K562 (cell line): Measurements from ENCODE around the gene ZC3HAV1L. TPM values are rescaled to one million over a fixed set of nuclear protein-coding genes. Genes with fewer than 3 reads are reported as not detected.

Experiments
- ATAC-seq: fragments of 200-7000 bp; cut with Tn5 transposase; 3 replicates; pipeline ENCODE4 v1.9.1; 2020; ENCODE audit warnings: moderate library complexity
- BruUV-seq: library from RNA; stranded (reverse); fragments of 400-500 nt; replicated peaks from 2 replicates; lab custom pipeline; 2021; lab: Mats Ljungman, UMichigan
- CTCF ChIA-PET: fragments of 300-600 bp; formaldehyde crosslinking; extraction: SDS; loops from one replicate; lab custom pipeline; 2021; ENCODE audit warnings: low intra/inter-chr PET ratio; lab: Yijun Ruan, JAX
- POLR2A ChIA-PET: fragments of 300-600, 350-650 bp; sonication (Branson Sonifier 250); formaldehyde crosslinking; extraction: SDS; loops from one replicate; lab custom pipeline; 2021; ENCODE audit warnings: antibody characterized with exemption, inconsistent platforms; lab: Yijun Ruan, JAX
- DNase-seq, 4 experiments: peaks; one replicate each; pipeline versions ENCODE4 v3.0.0 to v3.0.0-alpha.2; 2011 to 2018; ENCODE audit warnings: low spot score in 3 of 4, mixed read lengths in 3 of 4; ENCODE audit errors: extremely low read depth in 1 of 4
- FAIRE-seq: peaks from 2 replicates; lab custom pipeline; 2011; peaks lifted over from hg19 to GRCh38; lab: Jason Lieb, UNC
- H2AFZ ChIP-seq: 2 replicates; pipeline ENCODE4 v1.6.0; 2011; ENCODE audit warnings: low read depth, low read length, control low read depth, inconsistent platforms
- H3K27ac ChIP-seq: fragments of 200-600 bp; 3 replicates; pipeline ENCODE4 v1.8.0; 2011; ENCODE audit warnings: low read depth, mild to moderate bottlenecking, control low read depth, inconsistent platforms, low read length, moderate library complexity, mixed read lengths; ENCODE audit errors: extremely low read depth
- H3K27me3 ChIP-seq, 2 experiments: fragments of 300-600 bp in 1 of 2; 2 replicates in 1 of 2; 3 replicates in 1 of 2; pipeline versions ENCODE4 v1.6.0 to v1.8.0; 2011; ENCODE audit warnings: inconsistent platforms in 2 of 2, low read length in 2 of 2, mild to moderate bottlenecking in 1 of 2, mixed read lengths in 1 of 2, moderate library complexity in 1 of 2; ENCODE audit not compliant: control insufficient read depth in 2 of 2, insufficient read depth in 2 of 2
- H3K36me3 ChIP-seq: fragments of 300-600 bp; 3 replicates; pipeline ENCODE4 v1.8.0; 2011; ENCODE audit warnings: mild to moderate bottlenecking, low read length, inconsistent platforms; ENCODE audit not compliant: control insufficient read depth, insufficient read depth
- H3K4me1 ChIP-seq, 2 experiments: fragments of 200-600 bp in 1 of 2; replicated peaks in 1 of 2; 2 replicates in 1 of 2; 3 replicates in 1 of 2; pipeline versions ENCODE4 v1.5.1 to v1.8.0; 2011; ENCODE audit warnings: inconsistent platforms in 2 of 2, low read length in 2 of 2, mild to moderate bottlenecking in 1 of 2, mixed read lengths in 1 of 2, moderate library complexity in 1 of 2; ENCODE audit not compliant: control insufficient read depth in 2 of 2, insufficient read depth in 2 of 2
- H3K4me2 ChIP-seq: 2 replicates; pipeline ENCODE4 v1.6.1; 2011; ENCODE audit warnings: low read length, control low read depth, inconsistent platforms, mixed read lengths; ENCODE audit not compliant: insufficient read depth
- H3K4me3 ChIP-seq: fragments of 200-600 bp; sonication (generic), shearing (Covaris generic); 2 replicates; pipeline ENCODE4 v1.5.1; 2016; ENCODE audit warnings: control low read depth, inconsistent platforms
- H3K79me2 ChIP-seq: fragments of 200-600 bp; 3 replicates; pipeline ENCODE4 v1.8.0; 2011; ENCODE audit warnings: low read length, inconsistent platforms; ENCODE audit not compliant: control insufficient read depth, insufficient read depth
- H3K9ac ChIP-seq, 2 experiments: 2 replicates each; pipeline versions ENCODE4 v1.6.0 to v1.6.1; 2011; ENCODE audit warnings: low read depth in 2 of 2, low read length in 2 of 2, control low read depth in 1 of 2, inconsistent platforms in 1 of 2, mild to moderate bottlenecking in 1 of 2, mixed read lengths in 1 of 2; ENCODE audit not compliant: insufficient read depth in 1 of 2
- H3K9me1 ChIP-seq: one replicate; pipeline ENCODE4 v1.6.0; 2011; ENCODE audit warnings: inconsistent platforms, mild to moderate bottlenecking, low read length, moderate library complexity; ENCODE audit not compliant: control insufficient read depth, insufficient read depth
- H3K9me3 ChIP-seq: replicated peaks from 2 replicates; pipeline ENCODE4 v1.5.1; 2011; ENCODE audit warnings: low read depth, low read length, inconsistent platforms; ENCODE audit not compliant: control insufficient read depth, insufficient read depth
- H4K20me1 ChIP-seq: replicated peaks from 2 replicates; pipeline ENCODE4 v1.6.1; 2011; ENCODE audit warnings: low read length, inconsistent platforms, mixed read lengths; ENCODE audit not compliant: control insufficient read depth, insufficient read depth
- BACH1 ChIP-seq: fragments of 200-800 bp; sonication (Bioruptor generic); IDR thresholded peaks from 2 replicates; pipeline ENCODE4 v1.6.1; 2016; ENCODE audit warnings: missing genetic modification characterization, missing compliant biosample characterization
- C11orf30 ChIP-seq: fragments of 450-650 bp; IDR thresholded peaks from 2 replicates; pipeline ENCODE4 v1.6.1; 2016; ENCODE audit warnings: low read depth, mild to moderate bottlenecking
- CCNT2 ChIP-seq: IDR thresholded peaks from 2 replicates; pipeline ENCODE4 v1.6.1; 2011; ENCODE audit warnings: borderline replicate concordance, low read depth, mild to moderate bottlenecking, moderate library complexity, mixed read lengths, low read length; ENCODE audit not compliant: insufficient read length; ENCODE audit errors: extremely low read depth
- CTBP1 ChIP-seq: fragments of 450-650 bp; IDR thresholded peaks from 2 replicates; pipeline ENCODE4 v1.6.1; 2016; ENCODE audit warnings: borderline replicate concordance
- DACH1 ChIP-seq: fragments of 450-650 bp; IDR thresholded peaks from 2 replicates; pipeline ENCODE4 v1.6.1; 2018; ENCODE audit not compliant: partially characterized antibody
- ETV5 ChIP-seq: sonication (generic); formaldehyde crosslinking; IDR thresholded peaks from 2 replicates; pipeline ENCODE4 v1.4.0; 2020; ENCODE audit warnings: low read depth, mild to moderate bottlenecking, missing genetic modification reagents
- FOSL1 ChIP-seq: fragments of 200-800 bp; sonication (Bioruptor generic); conservative IDR thresholded peaks from 2 replicates; pipeline ENCODE4 v1.6.1; 2016; ENCODE audit warnings: missing genetic modification characterization, missing compliant biosample characterization
- MEIS2 ChIP-seq: fragments of 450-650 bp; IDR thresholded peaks from 2 replicates; pipeline ENCODE4 v1.6.1; 2014; ENCODE audit warnings: mild to moderate bottlenecking; ENCODE audit not compliant: partially characterized antibody
- RBM15 ChIP-seq: fragments of 200-400 bp; formaldehyde crosslinking; IDR thresholded peaks from 2 replicates; pipeline ENCODE4 v1.6.1; 2018; ENCODE audit warnings: mild to moderate bottlenecking, low read length, moderate library complexity; ENCODE audit not compliant: insufficient read depth
- SMARCA5 ChIP-seq: fragments of 450-650 bp; IDR thresholded peaks from 2 replicates; pipeline ENCODE4 v1.6.1; 2016
- SOX6 ChIP-seq: fragments of 450-650 bp; IDR thresholded peaks from 2 replicates; pipeline ENCODE4 v1.6.1; 2014; ENCODE audit warnings: mild to moderate bottlenecking
- TAF1 ChIP-seq: IDR thresholded peaks from 2 replicates; pipeline ENCODE4 v1.6.1; 2011; ENCODE audit warnings: mild to moderate bottlenecking, low read length, moderate library complexity; ENCODE audit not compliant: insufficient read depth, control insufficient read depth, severe bottlenecking; ENCODE audit errors: extremely low read depth
- TSC22D4 ChIP-seq: fragments of 450-650 bp; IDR thresholded peaks from 2 replicates; pipeline ENCODE4 v1.6.1; 2016; ENCODE audit warnings: missing genetic modification characterization, missing biosample characterization, control low read depth
- in situ Hi-C: fragments of 300-500 bp; cut with MboI; formaldehyde crosslinking; loops from 4 replicates; pipeline ENCODE4 v1.15.0; 2018; ENCODE audit warnings: inconsistent platforms, mixed read lengths
- intact Hi-C: fragments of 100-400 bp; cut with micrococcal nuclease; formaldehyde crosslinking; loops from 2 replicates; pipeline ENCODE4 v1.14.2; 2022
- polyA plus RNA-seq, 8 experiments: library from polyadenylated mRNA; depleted of rRNA in 4 of 8; stranded (reverse) in 5 of 8; unstranded in 3 of 8; fragments of >200 nt; fragmentation: Nextera tagmentation in 2 of 8; fragmentation: Illumina TruSeq in 1 of 8; extraction: Ambion mirVana in 2 of 8; extraction: Trizol in 1 of 8; gene quantifications; 2 replicates each; pipeline versions ENCODE4 v1.2.1 to v1.2.3, GENCODE V29; 2011 to 2014; ENCODE audit warnings: inconsistent platforms in 1 of 8, missing spikeins in 1 of 8
- total RNA-seq, 7 experiments: library from RNA; depleted of rRNA in 6 of 7; stranded (reverse); fragments of >200 nt in 6 of 7; fragmentation: Illumina TruSeq in 2 of 7; extraction: Trizol in 2 of 7; gene quantifications; 2 replicates each; pipeline versions ENCODE4 v1.2.1 to v1.2.3, GENCODE V29; 2011 to 2021; ENCODE audit warnings: low replicate concordance in 1 of 7
- TF ChIP-seq, protein P1 (sequence below): fragments of 450-650 bp; IDR thresholded peaks from 2 replicates; pipeline ENCODE4 v1.6.1; 2016; ENCODE audit warnings: borderline replicate concordance
- TF ChIP-seq, protein P2 (sequence below): fragments of 450-650 bp; IDR thresholded peaks from 2 replicates; pipeline ENCODE4 v1.6.1; 2016
- TF ChIP-seq, protein P3 (sequence below), 3 experiments: fragments of 200-800 bp in 1 of 3; fragments of 250-450 bp in 1 of 3; fragments of 450-650 bp in 1 of 3; sonication (Bioruptor Pico) in 1 of 3; sonication (Bioruptor generic) in 1 of 3; formaldehyde crosslinking in 1 of 3; IDR thresholded peaks; 2 replicates each; pipeline versions ENCODE4 v1.6.1 to v1.8.0; 2016 to 2022; ENCODE audit warnings: mild to moderate bottlenecking in 2 of 3, missing genetic modification characterization in 2 of 3, missing compliant biosample characterization in 1 of 3, moderate library complexity in 1 of 3

ZC3HAV1L gene
- total and polyA plus RNA-seq, 9 of the 15 experiments (the other 6 are each of a cell fraction or from before 2014, with no cell fraction given): not detected

DNA sequence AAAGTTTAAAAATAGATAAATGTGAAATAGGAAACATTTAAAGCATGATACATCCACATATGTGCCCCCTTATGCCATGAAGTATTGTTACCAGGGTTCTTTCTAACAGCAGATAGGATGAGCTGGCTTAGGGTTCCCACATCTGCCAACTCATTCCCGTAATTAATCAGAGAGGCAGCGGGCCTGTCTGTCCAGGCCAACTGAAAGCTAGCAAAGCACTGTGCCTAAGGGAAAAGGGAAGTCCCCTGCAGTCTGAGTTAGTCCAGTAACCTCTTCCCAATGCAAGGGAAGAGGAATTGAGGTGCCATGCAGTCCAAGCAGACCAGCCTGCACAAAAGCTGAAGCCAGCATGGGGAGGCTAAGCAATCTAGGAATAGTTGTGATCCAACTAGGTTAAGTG lies 18.3 kb upstream of the ZC3HAV1L start (continued):
- TF ChIP-seq, protein P1, sequence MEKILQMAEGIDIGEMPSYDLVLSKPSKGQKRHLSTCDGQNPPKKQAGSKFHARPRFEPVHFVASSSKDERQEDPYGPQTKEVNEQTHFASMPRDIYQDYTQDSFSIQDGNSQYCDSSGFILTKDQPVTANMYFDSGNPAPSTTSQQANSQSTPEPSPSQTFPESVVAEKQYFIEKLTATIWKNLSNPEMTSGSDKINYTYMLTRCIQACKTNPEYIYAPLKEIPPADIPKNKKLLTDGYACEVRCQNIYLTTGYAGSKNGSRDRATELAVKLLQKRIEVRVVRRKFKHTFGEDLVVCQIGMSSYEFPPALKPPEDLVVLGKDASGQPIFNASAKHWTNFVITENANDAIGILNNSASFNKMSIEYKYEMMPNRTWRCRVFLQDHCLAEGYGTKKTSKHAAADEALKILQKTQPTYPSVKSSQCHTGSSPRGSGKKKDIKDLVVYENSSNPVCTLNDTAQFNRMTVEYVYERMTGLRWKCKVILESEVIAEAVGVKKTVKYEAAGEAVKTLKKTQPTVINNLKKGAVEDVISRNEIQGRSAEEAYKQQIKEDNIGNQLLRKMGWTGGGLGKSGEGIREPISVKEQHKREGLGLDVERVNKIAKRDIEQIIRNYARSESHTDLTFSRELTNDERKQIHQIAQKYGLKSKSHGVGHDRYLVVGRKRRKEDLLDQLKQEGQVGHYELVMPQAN: no peak
- TF ChIP-seq MEIS2 (peak; percentile 85), TAF1 (no peak), CCNT2 (no peak)
- TF ChIP-seq, protein P2, sequence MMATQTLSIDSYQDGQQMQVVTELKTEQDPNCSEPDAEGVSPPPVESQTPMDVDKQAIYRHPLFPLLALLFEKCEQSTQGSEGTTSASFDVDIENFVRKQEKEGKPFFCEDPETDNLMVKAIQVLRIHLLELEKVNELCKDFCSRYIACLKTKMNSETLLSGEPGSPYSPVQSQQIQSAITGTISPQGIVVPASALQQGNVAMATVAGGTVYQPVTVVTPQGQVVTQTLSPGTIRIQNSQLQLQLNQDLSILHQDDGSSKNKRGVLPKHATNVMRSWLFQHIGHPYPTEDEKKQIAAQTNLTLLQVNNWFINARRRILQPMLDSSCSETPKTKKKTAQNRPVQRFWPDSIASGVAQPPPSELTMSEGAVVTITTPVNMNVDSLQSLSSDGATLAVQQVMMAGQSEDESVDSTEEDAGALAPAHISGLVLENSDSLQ: peak; percentile 67

DNA sequence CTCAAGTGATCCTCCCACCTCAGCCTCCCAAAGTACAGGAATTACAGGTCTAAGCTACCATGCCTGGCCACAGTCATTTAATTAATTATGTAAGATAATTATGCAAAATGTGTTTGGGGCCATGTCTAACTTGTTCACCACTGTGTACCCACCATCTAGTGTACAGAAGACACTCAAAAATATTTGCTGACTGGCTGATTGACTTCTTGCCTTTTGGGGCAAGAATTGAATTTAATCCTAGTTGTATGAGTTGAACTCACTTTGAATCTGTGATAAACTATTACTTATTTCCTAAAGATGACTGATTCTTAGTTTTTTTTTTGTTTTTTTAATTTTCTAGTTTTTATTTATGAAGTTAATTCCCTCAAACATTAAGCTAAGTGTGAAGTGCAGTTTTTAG lies 15.8 kb upstream of the ZC3HAV1L start:
- H3K27me3 ChIP-seq: no peaks in the 10 kb centered on the region
- H3K36me3 ChIP-seq: peaks cover 85% of the 10 kb centered on the region
- H2AFZ ChIP-seq: no peak overlapping the region
- intact Hi-C loops: no loop called here
- ChIA-PET CTCF (no interaction called here), POLR2A (interaction anchor here (1.3 to 1.4 kb wide), 3 partner anchors 13 to 22 kb away, joined by 3 to 5 read pairs (median 5); no protein-coding TSS in a partner anchor)
- FAIRE-seq (no peak), ATAC-seq (no peak), DNase-seq (no peak)
- no peak overlapping the region for H3K9ac ChIP-seq
- in situ Hi-C loops: no loop called here
- H3K79me2 ChIP-seq: no peaks in the 10 kb centered on the region
- no peak overlapping the region for H3K27ac ChIP-seq
- no peak overlapping the region for H3K4me3 ChIP-seq
- H3K9me3 ChIP-seq: no peaks in the 10 kb centered on the region
- no TSS peak for BruUV-seq
- no peaks in the 10 kb centered on the region for H4K20me1 ChIP-seq
- no peak overlapping the region for H3K4me2 ChIP-seq
- H3K9me1 ChIP-seq: no peaks in the 10 kb centered on the region
- peaks cover 0 to 3% of the 10 kb centered on the region in 2 experiments; a peak in 2 of 5 replicates for H3K4me1 ChIP-seq
- TF ChIP-seq BACH1 (no peak), FOSL1 (tag) (no peak), CTBP1 (no peak), C11orf30 (peak; percentile 64), SMARCA5 (no peak), RBM15 (no peak), SOX6 (no peak), TSC22D4 (tag) (no peak), ETV5 (CRISPR knock-in tag) (no peak), DACH1 (no peak)
- TF ChIP-seq, protein P3, sequence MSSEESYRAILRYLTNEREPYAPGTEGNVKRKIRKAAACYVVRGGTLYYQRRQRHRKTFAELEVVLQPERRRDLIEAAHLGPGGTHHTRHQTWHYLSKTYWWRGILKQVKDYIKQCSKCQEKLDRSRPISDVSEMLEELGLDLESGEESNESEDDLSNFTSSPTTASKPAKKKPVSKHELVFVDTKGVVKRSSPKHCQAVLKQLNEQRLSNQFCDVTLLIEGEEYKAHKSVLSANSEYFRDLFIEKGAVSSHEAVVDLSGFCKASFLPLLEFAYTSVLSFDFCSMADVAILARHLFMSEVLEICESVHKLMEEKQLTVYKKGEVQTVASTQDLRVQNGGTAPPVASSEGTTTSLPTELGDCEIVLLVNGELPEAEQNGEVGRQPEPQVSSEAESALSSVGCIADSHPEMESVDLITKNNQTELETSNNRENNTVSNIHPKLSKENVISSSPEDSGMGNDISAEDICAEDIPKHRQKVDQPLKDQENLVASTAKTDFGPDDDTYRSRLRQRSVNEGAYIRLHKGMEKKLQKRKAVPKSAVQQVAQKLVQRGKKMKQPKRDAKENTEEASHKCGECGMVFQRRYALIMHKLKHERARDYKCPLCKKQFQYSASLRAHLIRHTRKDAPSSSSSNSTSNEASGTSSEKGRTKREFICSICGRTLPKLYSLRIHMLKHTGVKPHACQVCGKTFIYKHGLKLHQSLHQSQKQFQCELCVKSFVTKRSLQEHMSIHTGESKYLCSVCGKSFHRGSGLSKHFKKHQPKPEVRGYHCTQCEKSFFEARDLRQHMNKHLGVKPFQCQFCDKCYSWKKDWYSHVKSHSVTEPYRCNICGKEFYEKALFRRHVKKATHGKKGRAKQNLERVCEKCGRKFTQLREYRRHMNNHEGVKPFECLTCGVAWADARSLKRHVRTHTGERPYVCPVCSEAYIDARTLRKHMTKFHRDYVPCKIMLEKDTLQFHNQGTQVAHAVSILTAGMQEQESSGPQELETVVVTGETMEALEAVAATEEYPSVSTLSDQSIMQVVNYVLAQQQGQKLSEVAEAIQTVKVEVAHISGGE (CRISPR knock-in tag; IDR thresholded peaks at IDR 0.05): no peak
